Neural cell (in vitro differentiated cells): ENCODE data around the gene PPARGC1A. TPM values are rescaled to one million over a fixed set of nuclear protein-coding genes. Genes with fewer than 3 reads are reported as not detected.

ENCODE experiments used
- H2AFZ ChIP-seq: fragments of 200-600, 300-800 bp; sonication (generic), shearing (Covaris generic); 2 replicates; pipeline ENCODE4 v1.6.0; 2014; ENCODE audit warnings: low read depth, mild to moderate bottlenecking, antibody characterized with exemption, low read length, moderate library complexity
- H3F3A ChIP-seq: fragments of 200-600 bp; shearing (Covaris generic); 2 replicates; pipeline ENCODE4 v1.6.1; 2016; ENCODE audit warnings: mild to moderate bottlenecking, moderate library complexity, mixed read lengths, antibody characterized with exemption, low read length; ENCODE audit not compliant: insufficient read depth, poor library complexity, severe bottlenecking
- H3K27ac ChIP-seq: fragments of 200-600, 300-800 bp; sonication (generic), shearing (Covaris generic); 2 replicates; pipeline ENCODE4 v1.5.1; 2014; ENCODE audit warnings: mild to moderate bottlenecking, low read length, moderate library complexity
- H3K27me3 ChIP-seq: fragments of 300-800, 200-600 bp; sonication (generic), shearing (Covaris generic); 2 replicates; pipeline ENCODE4 v1.6.0; 2014; ENCODE audit warnings: mild to moderate bottlenecking, low read depth, low read length, moderate library complexity; ENCODE audit not compliant: insufficient read depth
- H3K36me3 ChIP-seq: fragments of 300-800, 200-600 bp; sonication (generic), shearing (Covaris generic); 2 replicates; pipeline ENCODE4 v1.5.1; 2014; ENCODE audit warnings: mild to moderate bottlenecking, antibody characterized with exemption, low read length, moderate library complexity; ENCODE audit not compliant: insufficient read depth
- H3K4me2 ChIP-seq: fragments of 300-800, 200-600 bp; sonication (generic), shearing (Covaris generic); 2 replicates; pipeline ENCODE4 v1.6.0; 2014; ENCODE audit warnings: mild to moderate bottlenecking, low read length
- H3K4me3 ChIP-seq: fragments of 300-800, 200-600 bp; sonication (generic), shearing (Covaris generic); 2 replicates; pipeline ENCODE4 v1.5.1; 2014; ENCODE audit warnings: mild to moderate bottlenecking, low read length, moderate library complexity
- H3K79me2 ChIP-seq: fragments of 200-600 bp; shearing (Covaris generic); replicated peaks from 2 replicates; pipeline ENCODE4 v1.6.0; 2014; ENCODE audit warnings: mild to moderate bottlenecking, low read length, moderate library complexity; ENCODE audit not compliant: insufficient read depth
- H3K9ac ChIP-seq: fragments of 300-800, 200-600 bp; sonication (generic), shearing (Covaris generic); 2 replicates; pipeline ENCODE4 v1.6.1; 2016; ENCODE audit warnings: mild to moderate bottlenecking, low read length, mixed read lengths
- H3K9me2 ChIP-seq: fragments of 200-600 bp; shearing (Covaris generic); 2 replicates; pipeline ENCODE4 v1.6.1; 2016; ENCODE audit warnings: mild to moderate bottlenecking, low read length, mixed read lengths; ENCODE audit not compliant: insufficient read depth
- H3K9me3 ChIP-seq: fragments of 200-600, 300-800 bp; sonication (generic), shearing (Covaris generic); 2 replicates; pipeline ENCODE4 v1.6.1; 2016; ENCODE audit warnings: mild to moderate bottlenecking, mixed run types, low read length, moderate library complexity, mixed read lengths
- H4K20me1 ChIP-seq: fragments of 200-600 bp; shearing (Covaris generic); 2 replicates; pipeline ENCODE4 v1.6.1; 2016; ENCODE audit warnings: mild to moderate bottlenecking, mixed run types; ENCODE audit not compliant: insufficient read depth
- EP300 ChIP-seq: fragments of 450-650 bp; conservative IDR thresholded peaks from 2 replicates; pipeline ENCODE4 v1.6.1; 2014; ENCODE audit warnings: antibody characterized with exemption, mild to moderate bottlenecking, moderate library complexity; ENCODE audit not compliant: poor library complexity, severe bottlenecking
- EZH2 ChIP-seq: fragments of 200-600, 300-800 bp; shearing (Covaris generic), sonication (generic); IDR thresholded peaks from 2 replicates; pipeline ENCODE4 v1.6.1; 2014; ENCODE audit warnings: antibody characterized with exemption, low read length, borderline replicate concordance, mild to moderate bottlenecking; ENCODE audit not compliant: insufficient read depth, poor library complexity, severe bottlenecking
- RAD21 ChIP-seq: fragments of 450-650 bp; conservative IDR thresholded peaks from 2 replicates; pipeline ENCODE4 v1.6.1; 2014; ENCODE audit warnings: antibody characterized with exemption, mild to moderate bottlenecking, moderate library complexity
- SMC3 ChIP-seq: fragments of 450-650 bp; conservative IDR thresholded peaks from 2 replicates; pipeline ENCODE4 v1.6.1; 2014; ENCODE audit warnings: antibody characterized with exemption, mild to moderate bottlenecking, moderate library complexity; ENCODE audit not compliant: poor library complexity
- polyA plus RNA-seq: library from polyadenylated mRNA; depleted of rRNA; stranded (reverse); fragments of >200 nt; gene quantifications from 2 replicates; pipeline ENCODE4 v1.2.3, GENCODE V29; 2014
- TF ChIP-seq, protein P1 (sequence below): IDR thresholded peaks from 2 replicates; pipeline ENCODE4 v1.6.1; 2012; ENCODE audit warnings: borderline replicate concordance
- TF ChIP-seq, protein P2 (sequence below): fragments of 450-650 bp; IDR thresholded peaks from 2 replicates; pipeline ENCODE4 v1.5.1; 2014; ENCODE audit warnings: antibody characterized with exemption, mild to moderate bottlenecking, moderate library complexity; ENCODE audit not compliant: poor library complexity, severe bottlenecking

Gene PPARGC1A
- polyA plus RNA-seq, 1 donor from 2014 or later = 7.2 TPM

DNA sequence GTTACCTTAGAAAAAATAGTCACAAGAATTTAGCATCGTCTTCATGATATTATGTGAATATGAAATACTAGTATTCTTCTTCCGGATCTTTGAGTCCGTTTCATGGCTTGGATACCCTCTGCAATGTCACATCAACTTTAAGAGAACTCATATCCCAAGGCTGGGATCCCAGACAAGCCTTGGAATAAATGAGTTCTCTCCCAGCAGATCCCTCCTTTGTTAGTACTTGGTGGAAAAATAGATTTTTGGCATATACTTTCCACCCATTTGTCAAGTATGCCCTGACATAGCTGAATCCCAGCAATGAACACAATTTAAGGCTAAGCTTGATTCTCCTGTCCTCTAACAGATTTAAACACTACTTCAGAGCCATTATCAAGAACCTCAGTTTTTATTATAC lies 144.5 kb downstream of the PPARGC1A start:
- no peak overlapping the region for H3K9ac ChIP-seq

More for the DNA sequence above, 144.5 kb downstream of the PPARGC1A start:
- H2AFZ ChIP-seq = no peak overlapping the region
- no peaks in the 10 kb centered on the region for H4K20me1 ChIP-seq
- H3K9me2 ChIP-seq = no peaks in the 10 kb centered on the region
- no peaks in the 10 kb centered on the region for H3K79me2 ChIP-seq
- no peaks in the 10 kb centered on the region for H3K9me3 ChIP-seq
- H3F3A ChIP-seq = no peaks in the 10 kb centered on the region
- H3K36me3 ChIP-seq = no peaks in the 10 kb centered on the region
- no peak overlapping the region for H3K4me2 ChIP-seq
- no peak overlapping the region for H3K4me3 ChIP-seq
- H3K27ac ChIP-seq = no peak overlapping the region
- no peaks in the 10 kb centered on the region for H3K27me3 ChIP-seq
- TF ChIP-seq EZH2 (no peak), RAD21 (no peak), EP300 (no peak), SMC3 (no peak)
- TF ChIP-seq, protein P1, sequence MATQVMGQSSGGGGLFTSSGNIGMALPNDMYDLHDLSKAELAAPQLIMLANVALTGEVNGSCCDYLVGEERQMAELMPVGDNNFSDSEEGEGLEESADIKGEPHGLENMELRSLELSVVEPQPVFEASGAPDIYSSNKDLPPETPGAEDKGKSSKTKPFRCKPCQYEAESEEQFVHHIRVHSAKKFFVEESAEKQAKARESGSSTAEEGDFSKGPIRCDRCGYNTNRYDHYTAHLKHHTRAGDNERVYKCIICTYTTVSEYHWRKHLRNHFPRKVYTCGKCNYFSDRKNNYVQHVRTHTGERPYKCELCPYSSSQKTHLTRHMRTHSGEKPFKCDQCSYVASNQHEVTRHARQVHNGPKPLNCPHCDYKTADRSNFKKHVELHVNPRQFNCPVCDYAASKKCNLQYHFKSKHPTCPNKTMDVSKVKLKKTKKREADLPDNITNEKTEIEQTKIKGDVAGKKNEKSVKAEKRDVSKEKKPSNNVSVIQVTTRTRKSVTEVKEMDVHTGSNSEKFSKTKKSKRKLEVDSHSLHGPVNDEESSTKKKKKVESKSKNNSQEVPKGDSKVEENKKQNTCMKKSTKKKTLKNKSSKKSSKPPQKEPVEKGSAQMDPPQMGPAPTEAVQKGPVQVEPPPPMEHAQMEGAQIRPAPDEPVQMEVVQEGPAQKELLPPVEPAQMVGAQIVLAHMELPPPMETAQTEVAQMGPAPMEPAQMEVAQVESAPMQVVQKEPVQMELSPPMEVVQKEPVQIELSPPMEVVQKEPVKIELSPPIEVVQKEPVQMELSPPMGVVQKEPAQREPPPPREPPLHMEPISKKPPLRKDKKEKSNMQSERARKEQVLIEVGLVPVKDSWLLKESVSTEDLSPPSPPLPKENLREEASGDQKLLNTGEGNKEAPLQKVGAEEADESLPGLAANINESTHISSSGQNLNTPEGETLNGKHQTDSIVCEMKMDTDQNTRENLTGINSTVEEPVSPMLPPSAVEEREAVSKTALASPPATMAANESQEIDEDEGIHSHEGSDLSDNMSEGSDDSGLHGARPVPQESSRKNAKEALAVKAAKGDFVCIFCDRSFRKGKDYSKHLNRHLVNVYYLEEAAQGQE = no peak
- TF ChIP-seq, protein P2, sequence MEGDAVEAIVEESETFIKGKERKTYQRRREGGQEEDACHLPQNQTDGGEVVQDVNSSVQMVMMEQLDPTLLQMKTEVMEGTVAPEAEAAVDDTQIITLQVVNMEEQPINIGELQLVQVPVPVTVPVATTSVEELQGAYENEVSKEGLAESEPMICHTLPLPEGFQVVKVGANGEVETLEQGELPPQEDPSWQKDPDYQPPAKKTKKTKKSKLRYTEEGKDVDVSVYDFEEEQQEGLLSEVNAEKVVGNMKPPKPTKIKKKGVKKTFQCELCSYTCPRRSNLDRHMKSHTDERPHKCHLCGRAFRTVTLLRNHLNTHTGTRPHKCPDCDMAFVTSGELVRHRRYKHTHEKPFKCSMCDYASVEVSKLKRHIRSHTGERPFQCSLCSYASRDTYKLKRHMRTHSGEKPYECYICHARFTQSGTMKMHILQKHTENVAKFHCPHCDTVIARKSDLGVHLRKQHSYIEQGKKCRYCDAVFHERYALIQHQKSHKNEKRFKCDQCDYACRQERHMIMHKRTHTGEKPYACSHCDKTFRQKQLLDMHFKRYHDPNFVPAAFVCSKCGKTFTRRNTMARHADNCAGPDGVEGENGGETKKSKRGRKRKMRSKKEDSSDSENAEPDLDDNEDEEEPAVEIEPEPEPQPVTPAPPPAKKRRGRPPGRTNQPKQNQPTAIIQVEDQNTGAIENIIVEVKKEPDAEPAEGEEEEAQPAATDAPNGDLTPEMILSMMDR = no peak
